HEK293 (cell line): ENCODE data around the gene TPRX2.
"Not testable (repeated sequence)": the region's sequence is repeated elsewhere in the genome, so short reads cannot be mapped to it uniquely, and the experiment has no call there.

Experiments
- CTCF ChIA-PET: fragments of 350-600 bp; formaldehyde crosslinking; extraction: SDS; loops from one replicate; lab custom pipeline; 2021; ENCODE audit warnings: antibody characterized with exemption; lab: Yijun Ruan, JAX
- POLR2A ChIA-PET: fragments of 300-600 bp; formaldehyde crosslinking; extraction: SDS; loops from one replicate; lab custom pipeline; 2020; ENCODE audit warnings: antibody characterized with exemption, inconsistent platforms; lab: Yijun Ruan, JAX
- H3K27ac ChIP-seq: fragments of 200-500 bp; sonication (Bioruptor generic); 2 replicates; pipeline ENCODE4 v1.5.1; 2014; ENCODE audit warnings: low read depth, low read length, control low read depth, inconsistent platforms; ENCODE audit errors: extremely low read depth
- H3K36me3 ChIP-seq, 2 experiments: fragments of 200-500 bp in 1 of 2; sonication (Bioruptor generic) in 1 of 2; 1 replicate in 1 of 2; 2 replicates in 1 of 2; pipeline ENCODE4 v1.5.1; 2014 to 2017; ENCODE audit warnings: inconsistent platforms in 2 of 2, low read length in 2 of 2; ENCODE audit not compliant: control insufficient read depth in 2 of 2, insufficient read depth in 1 of 2
- H3K4me1 ChIP-seq: fragments of 200-500 bp; sonication (Bioruptor generic); 2 replicates; pipeline ENCODE4 v1.5.1; 2014; ENCODE audit warnings: mild to moderate bottlenecking, low read length, inconsistent platforms; ENCODE audit not compliant: control insufficient read depth, insufficient read depth
- H3K4me3 ChIP-seq: 2 replicates; pipeline ENCODE4 v1.5.1; 2011; ENCODE audit warnings: low read depth, mild to moderate bottlenecking, control low read depth, low read length, moderate library complexity
- H3K9me3 ChIP-seq: fragments of 200-500 bp; sonication (Bioruptor generic); 2 replicates; pipeline ENCODE4 v1.5.1; 2014; ENCODE audit warnings: low read depth, low read length, inconsistent platforms; ENCODE audit not compliant: control insufficient read depth, insufficient read depth
- GLIS1 ChIP-seq: fragments of 450-650 bp; formaldehyde crosslinking; IDR thresholded peaks from 2 replicates; pipeline ENCODE4 v1.5.1; 2016; ENCODE audit warnings: missing biosample characterization, missing genetic modification characterization
- GLIS2 ChIP-seq: fragments of 450-650 bp; formaldehyde crosslinking; IDR thresholded peaks from 2 replicates; pipeline ENCODE4 v1.5.1; 2016; ENCODE audit warnings: missing biosample characterization, missing genetic modification characterization
- KLF1 ChIP-seq: fragments of 450-650 bp; formaldehyde crosslinking; IDR thresholded peaks from 2 replicates; pipeline ENCODE4 v1.5.1; 2016; ENCODE audit warnings: missing biosample characterization, missing genetic modification characterization
- KLF17 ChIP-seq: fragments of 450-650 bp; formaldehyde crosslinking; IDR thresholded peaks from 2 replicates; pipeline ENCODE4 v1.5.1; 2016; ENCODE audit warnings: missing biosample characterization, missing genetic modification characterization
- SP7 ChIP-seq: fragments of 450-650 bp; formaldehyde crosslinking; IDR thresholded peaks from 2 replicates; pipeline ENCODE4 v1.5.1; 2016; ENCODE audit warnings: missing biosample characterization, missing genetic modification characterization
- WT1 ChIP-seq: fragments of 450-650 bp; formaldehyde crosslinking; IDR thresholded peaks from 2 replicates; pipeline ENCODE4 v1.5.1; 2016; ENCODE audit warnings: missing biosample characterization, missing genetic modification characterization
- ZBTB10 ChIP-seq: fragments of 450-650 bp; formaldehyde crosslinking; IDR thresholded peaks from 2 replicates; pipeline ENCODE4 v1.5.1; 2016; ENCODE audit warnings: missing biosample characterization, missing genetic modification characterization
- ZBTB17 ChIP-seq: fragments of 450-650 bp; formaldehyde crosslinking; IDR thresholded peaks from 2 replicates; pipeline ENCODE4 v1.5.1; 2016; ENCODE audit warnings: missing biosample characterization, missing genetic modification characterization
- ZBTB48 ChIP-seq: fragments of 450-650 bp; formaldehyde crosslinking; IDR thresholded peaks from 2 replicates; pipeline ENCODE4 v1.5.1; 2016; ENCODE audit warnings: missing biosample characterization, missing genetic modification characterization
- ZEB2 ChIP-seq: fragments of 450-650 bp; formaldehyde crosslinking; IDR thresholded peaks from 2 replicates; pipeline ENCODE4 v1.5.1; 2016; ENCODE audit warnings: missing biosample characterization, missing genetic modification characterization
- ZFP37 ChIP-seq: fragments of 450-650 bp; formaldehyde crosslinking; IDR thresholded peaks from 2 replicates; pipeline ENCODE4 v1.5.1; 2016; ENCODE audit warnings: missing biosample characterization, missing genetic modification characterization
- ZFP69B ChIP-seq: fragments of 450-650 bp; formaldehyde crosslinking; IDR thresholded peaks from 2 replicates; pipeline ENCODE4 v1.5.1; 2016; ENCODE audit warnings: missing biosample characterization, missing genetic modification characterization
- ZNF184 ChIP-seq: fragments of 450-650 bp; IDR thresholded peaks from 2 replicates; pipeline ENCODE4 v1.5.1; 2018; ENCODE audit warnings: missing biosample characterization, mild to moderate bottlenecking, missing genetic modification characterization
- ZNF24 ChIP-seq: fragments of 450-650 bp; formaldehyde crosslinking; IDR thresholded peaks from 2 replicates; pipeline ENCODE4 v1.5.1; 2016; ENCODE audit warnings: missing biosample characterization, missing genetic modification characterization
- ZNF280D ChIP-seq: fragments of 450-650 bp; formaldehyde crosslinking; IDR thresholded peaks from 2 replicates; pipeline ENCODE4 v1.5.1; 2016; ENCODE audit warnings: missing biosample characterization, missing genetic modification characterization
- ZNF366 ChIP-seq: fragments of 450-650 bp; formaldehyde crosslinking; conservative IDR thresholded peaks from 2 replicates; pipeline ENCODE4 v1.5.1; 2016; ENCODE audit warnings: missing biosample characterization, missing genetic modification characterization
- ZNF394 ChIP-seq: fragments of 450-650 bp; formaldehyde crosslinking; IDR thresholded peaks from 2 replicates; pipeline ENCODE4 v1.5.1; 2016; ENCODE audit warnings: missing biosample characterization, missing genetic modification characterization, mild to moderate bottlenecking, moderate library complexity, borderline replicate concordance
- ZNF629 ChIP-seq: fragments of 450-650 bp; formaldehyde crosslinking; IDR thresholded peaks from 2 replicates; pipeline ENCODE4 v1.5.1; 2017; ENCODE audit warnings: missing biosample characterization, missing genetic modification characterization
- ZNF843 ChIP-seq: fragments of 450-650 bp; formaldehyde crosslinking; IDR thresholded peaks from 2 replicates; pipeline ENCODE4 v1.5.1; 2016; ENCODE audit warnings: missing biosample characterization, missing genetic modification characterization

Gene TPRX2

GRCh38 chr19:47858231-47858630 lies 804 bp upstream of the TPRX2 start (continued):
- TF ChIP-seq GLIS2 (tag by site-specific recombination) (peak; percentile 41; the same call in 1 of the 2 replicates), ZBTB48 (peak; percentile 61; the same call in 1 of the 2 replicates), ZFP69B (tag by site-specific recombination) (peak; percentile 50; the same call in 1 of the 2 replicates), GLIS1 (tag by site-specific recombination) (peak; percentile 69), ZNF184 (tag by site-specific recombination) (peak; percentile 43; the same call in 1 of the 2 replicates), KLF1 (tag by site-specific recombination) (peak; percentile 53; the same call in 1 of the 2 replicates), ZNF843 (0 out of 2 replicates have a peak, but pooled peaks have one; percentile 16), KLF17 (tag by site-specific recombination) (peak; percentile 85), ZEB2 (peak; percentile 76), ZNF366 (tag by site-specific recombination) (peak; percentile 57; the same call in 1 of the 2 replicates), ZNF280D (tag by site-specific recombination) (0 out of 2 replicates have a peak, but pooled peaks have one; percentile 53), SP7 (tag by site-specific recombination) (peak; percentile 92), ZNF24 (tag by site-specific recombination) (0 out of 2 replicates have a peak, but pooled peaks have one; percentile 39), ZNF394 (tag by site-specific recombination) (peak; percentile 37; the same call in 1 of the 2 replicates), WT1 (tag by site-specific recombination) (peak; percentile 25; the same call in 1 of the 2 replicates), ZBTB17 (tag by site-specific recombination) (peak; percentile 65), ZNF629 (tag by site-specific recombination) (peak; percentile 75), ZFP37 (tag by site-specific recombination) (peak; percentile 73; the same call in 1 of the 2 replicates), ZBTB10 (tag by site-specific recombination) (0 out of 2 replicates have a peak, but pooled peaks have one; percentile 24)

GRCh38 chr19:47859838-47860237 lies 803 bp downstream of the TPRX2 start:
- H3K36me3 ChIP-seq, POLR2A ChIA-PET, H3K4me3 ChIP-seq, H3K9me3 ChIP-seq, H3K27ac ChIP-seq, H3K4me1 ChIP-seq, CTCF ChIA-PET: not testable (repeated sequence)
